ENCODE measurements around the gene PPP1R37.

PPP1R37 gene

DNA sequence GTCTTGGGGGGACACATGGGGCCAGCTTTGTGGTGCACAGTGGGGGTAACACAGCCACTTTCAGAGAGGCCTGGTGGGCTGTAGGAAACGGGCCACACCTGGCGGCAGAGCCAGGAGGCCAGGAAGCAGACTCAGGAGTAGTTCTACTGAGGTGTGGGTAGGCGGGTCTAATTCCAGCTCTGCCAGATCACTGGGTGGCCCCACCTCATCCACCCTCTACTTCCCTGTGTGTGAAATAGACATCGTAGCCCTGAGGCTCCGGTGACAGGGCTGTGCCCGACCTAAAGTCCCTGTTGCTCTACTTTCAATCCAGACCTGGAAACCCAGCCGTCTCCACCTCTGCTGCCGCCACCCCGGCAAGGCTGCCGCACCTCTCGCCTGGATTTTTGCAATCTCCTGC, 63.8 kb downstream of the PPP1R37 start:
- DNase-seq = no peak

DNA sequence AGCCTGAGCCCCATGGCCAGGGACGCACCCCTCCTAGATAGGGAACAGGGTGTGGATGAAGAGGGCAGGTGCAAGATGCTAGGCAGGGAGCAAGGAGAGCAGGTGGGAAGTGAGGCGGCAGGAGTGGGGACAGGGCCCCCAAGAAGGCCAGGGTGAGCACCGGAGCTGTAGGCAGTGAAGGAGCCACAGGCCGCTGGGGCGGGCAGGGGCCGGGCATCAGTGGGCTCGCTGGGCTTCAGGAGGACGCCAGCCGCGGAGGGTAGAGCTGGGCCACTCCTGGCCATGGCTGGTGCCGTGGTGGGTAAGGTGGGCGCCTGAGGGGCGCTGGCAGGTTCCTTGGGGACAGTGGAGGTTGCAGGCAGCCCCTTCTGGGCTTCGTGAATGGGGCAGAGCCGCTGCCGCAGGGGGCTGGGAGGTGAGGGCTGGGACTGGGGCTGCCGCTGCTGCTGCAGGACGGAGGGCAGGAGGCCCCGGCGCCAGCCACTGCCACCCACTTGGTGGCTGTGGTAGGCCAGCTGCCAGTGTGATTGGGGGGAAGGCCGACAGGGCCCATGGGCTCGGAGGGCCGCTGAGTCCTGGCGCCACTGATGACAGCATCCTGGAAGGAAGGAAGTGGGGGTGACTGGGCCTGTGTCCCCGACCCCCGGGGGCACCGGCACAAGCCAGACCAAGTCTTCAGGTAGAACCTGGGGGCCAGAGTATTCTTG, 65.7 kb downstream of the PPP1R37 start:
- DNase-seq = no peak

DNA sequence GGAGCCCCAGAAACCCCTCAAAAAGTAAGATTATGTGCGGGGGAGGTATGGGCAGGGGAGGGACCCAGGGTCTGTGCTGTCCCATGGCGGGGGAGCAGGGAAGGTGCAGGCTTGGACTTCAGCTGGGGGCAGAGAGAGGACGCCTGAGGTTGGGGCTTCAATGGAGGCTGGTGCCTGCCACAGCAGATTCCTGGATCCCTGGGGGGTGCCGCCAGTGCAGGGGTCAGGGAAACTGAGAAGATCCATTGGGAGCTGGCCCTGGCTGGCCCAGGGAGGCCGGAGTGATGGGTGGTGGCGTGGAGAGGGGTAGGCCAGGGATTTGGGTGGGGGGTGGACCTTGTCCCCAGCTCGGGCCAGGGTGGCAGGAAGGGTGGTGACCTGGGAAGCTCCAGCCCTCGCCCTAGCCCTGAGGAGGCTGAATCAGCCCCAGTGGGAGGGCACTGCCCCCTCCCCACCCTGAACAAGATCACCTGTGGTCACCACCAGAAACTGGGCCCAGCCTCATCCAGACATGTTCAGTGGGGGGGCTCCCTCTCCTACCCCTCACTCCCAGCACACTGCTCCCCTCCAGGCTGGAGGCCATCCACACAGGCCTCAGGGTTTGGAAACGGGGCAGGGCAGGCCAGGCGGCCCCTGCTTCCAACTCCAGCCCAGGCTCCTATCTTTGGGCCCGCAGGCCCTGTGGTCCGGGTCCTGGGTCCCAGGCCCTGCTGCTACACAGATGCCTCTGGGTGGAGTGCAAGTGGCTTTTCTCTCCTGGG, 66.4 kb downstream of the PPP1R37 start:
- DNase-seq = no peak

DNA sequence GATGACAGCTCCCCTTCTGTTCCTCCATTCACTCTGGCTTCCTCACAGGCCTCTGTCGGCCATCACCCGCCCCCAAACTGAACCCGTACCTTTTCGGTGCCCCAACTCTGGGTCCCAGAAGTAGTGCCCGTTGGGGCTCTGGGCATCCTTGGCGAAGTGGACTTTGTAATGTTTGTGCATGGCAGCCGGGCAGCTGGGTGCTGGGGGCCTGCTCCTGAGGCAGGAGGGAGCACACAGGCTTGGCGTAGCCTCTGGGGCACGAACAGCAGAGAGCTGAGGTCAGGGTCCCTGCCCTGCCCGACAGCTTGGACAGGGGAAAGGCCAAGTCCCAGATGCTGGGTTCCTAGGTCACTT, 67.0 kb downstream of the PPP1R37 start:
- DNase-seq = no peak

DNA sequence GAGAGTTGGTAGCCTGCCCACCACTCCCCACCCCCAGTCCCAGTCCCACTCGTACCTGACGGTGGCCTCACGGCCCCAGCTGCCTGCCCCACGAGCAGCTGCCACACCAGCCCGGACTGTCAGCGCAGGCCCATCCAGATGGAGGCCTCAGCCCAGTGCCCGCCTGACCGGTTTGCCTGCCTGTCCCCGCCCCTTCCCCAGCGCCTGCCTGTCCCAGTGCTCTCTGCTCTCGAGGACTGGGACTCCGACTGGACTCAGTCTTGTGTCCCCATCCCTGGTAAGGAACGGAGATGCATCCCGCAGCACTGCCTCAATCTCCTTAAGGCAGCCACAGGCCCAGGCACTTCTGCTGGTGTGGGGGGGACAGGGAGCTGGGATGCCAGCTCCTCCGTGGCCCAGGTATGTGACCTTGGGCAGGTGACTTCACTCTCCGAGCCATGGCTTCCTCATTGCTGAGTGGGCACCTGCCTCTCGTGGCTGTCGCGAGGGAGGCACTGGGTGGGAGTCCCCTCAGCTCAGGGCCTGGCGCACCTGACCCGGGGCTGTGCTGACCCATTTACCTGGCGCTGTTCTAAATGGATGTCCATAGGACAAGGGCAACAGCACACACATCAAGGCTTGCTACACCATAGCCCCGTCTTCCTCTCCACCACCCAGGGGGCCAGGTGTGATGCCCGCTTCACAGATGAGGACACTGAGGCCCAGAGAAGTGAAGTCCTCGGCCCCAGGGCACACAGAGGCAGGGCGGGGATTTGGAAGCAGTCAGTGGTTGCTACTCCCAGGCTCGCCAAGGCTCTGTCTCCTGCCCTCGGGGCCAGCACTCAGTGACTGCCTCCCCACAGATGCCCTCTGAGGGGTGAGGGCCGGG, 68.1 kb downstream of the PPP1R37 start, which contains the start of gene NKPD1:
NKPD1 (minus strand) TSS at position 113 of the 868 bp plus-strand sequence. CDS start 832 bp downstream, outside the sequence.
- no peak for DNase-seq

DNA sequence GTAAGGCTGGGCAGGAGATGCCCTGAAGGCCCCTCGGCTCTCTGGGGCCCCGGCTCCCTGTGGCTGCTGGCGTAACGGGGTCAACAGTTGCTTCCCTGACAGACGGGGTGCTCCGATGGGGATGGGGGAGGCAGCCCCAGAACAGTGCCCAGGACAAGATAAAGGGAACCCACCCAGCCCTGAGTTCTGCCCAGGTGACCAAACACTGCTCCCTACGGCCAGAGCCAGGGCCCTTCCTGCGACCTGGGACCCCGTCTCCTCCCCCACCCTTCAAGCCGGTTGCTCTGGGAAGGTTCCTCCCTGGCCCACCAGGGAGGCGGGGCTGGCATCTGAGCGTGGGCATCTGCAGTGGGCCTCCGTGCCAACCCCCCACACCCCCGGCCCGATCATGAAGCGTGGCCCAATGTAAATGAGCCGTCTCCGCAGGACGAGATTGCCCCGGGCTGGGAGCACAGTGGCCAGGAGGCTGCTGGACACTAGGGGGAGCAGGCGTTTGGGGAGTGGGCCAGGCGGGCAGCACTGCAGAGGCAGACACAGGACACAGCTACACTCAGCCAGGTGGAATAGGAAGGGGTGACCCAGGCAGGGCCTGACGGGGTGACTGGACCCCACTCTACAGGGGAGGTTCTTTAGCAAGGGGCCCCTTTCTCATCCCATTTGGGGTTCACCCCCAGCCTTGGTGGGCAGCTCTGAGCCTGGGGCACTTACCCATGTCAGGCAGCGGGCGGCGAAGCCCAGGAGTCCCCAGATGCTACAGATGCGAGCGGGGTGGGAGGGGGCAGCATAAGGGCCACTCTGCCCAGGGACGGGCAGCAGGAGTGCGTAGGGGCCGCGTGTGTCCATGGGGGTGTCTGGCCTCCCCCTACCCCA, 69.0 kb downstream of the PPP1R37 start:
- DNase-seq = no peak

DNA sequence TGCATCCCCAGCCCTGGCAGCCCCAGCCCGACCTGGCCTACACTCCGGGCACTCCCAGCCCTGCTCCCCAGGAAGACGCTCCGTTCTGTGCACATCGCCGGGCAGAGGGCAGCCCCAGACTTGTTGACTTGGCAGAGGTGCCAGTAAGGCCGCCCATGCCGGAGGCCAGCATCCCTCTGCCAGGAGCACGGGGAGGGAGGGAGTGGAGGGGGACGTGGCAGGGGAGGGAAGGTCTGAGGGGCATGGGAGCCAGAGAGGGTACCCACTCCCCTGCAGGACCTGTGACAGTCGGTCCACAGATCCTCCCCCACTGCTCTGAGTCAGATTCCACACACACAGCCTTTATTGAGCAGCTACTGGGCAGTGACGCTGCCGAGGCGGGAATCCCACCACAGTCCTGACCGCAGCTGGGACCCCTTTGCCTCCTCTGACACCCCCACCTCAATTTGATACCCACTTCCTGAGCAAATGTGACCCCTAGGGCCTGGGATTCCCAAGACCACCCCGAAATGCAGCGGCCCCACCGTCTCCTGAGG, 69.7 kb downstream of the PPP1R37 start:
- DNase-seq = no peak

DNA sequence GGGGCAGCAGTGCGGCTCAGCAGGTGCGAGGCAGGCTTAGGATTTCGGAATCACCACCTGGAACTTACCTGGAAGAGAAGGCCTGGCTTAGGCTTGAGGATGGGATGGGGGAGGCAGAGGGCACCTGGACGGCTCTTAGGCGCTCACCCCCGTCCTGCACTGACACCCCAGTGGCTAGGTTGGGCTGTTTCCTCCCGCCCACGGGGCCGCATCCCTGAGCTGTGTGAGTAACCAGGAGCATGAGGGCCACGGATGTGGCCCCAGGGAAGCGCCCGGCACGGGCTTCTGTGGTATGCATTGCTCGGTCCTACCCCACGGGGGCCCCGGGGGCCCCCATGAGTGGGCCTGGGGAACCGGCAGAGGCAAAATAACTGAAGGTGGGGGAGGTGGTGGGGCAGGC, 70.2 kb downstream of the PPP1R37 start:
- no peak for DNase-seq

DNA sequence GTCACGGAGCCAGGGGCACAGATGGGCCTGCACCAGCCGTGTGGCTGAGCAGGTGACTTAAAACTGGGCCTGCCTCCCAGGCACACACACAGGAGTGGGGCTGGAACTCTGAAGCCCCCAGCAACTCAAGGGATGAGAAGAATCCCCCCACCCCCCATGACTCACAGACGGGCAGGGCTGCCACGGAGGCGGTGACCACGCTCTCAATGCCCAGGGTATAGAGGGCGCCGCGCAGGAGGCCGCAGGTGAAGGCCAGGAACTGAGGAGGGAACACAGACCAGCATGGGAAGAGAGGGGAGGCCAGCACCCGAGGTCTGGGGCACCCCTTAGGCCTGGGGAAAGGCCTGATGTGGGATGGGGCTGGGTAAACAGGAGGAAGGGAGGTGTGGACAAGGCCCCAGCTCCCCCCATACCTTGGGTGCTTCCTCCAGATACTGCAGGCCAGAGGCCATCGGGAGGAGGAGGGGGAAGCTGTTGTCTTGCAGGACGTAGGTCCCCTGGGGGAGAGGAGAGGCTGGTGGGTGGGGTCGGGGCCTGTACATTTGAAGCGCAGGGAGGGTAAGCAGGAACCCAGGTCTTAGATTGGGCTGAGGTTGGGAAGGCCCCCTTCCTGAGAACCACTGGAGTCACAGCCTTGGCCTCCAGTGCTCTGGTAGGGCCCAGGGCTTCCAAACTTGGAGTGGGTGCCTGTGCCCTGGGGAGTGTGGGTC, 70.9 kb downstream of the PPP1R37 start:
- DNase-seq = no peak

DNA sequence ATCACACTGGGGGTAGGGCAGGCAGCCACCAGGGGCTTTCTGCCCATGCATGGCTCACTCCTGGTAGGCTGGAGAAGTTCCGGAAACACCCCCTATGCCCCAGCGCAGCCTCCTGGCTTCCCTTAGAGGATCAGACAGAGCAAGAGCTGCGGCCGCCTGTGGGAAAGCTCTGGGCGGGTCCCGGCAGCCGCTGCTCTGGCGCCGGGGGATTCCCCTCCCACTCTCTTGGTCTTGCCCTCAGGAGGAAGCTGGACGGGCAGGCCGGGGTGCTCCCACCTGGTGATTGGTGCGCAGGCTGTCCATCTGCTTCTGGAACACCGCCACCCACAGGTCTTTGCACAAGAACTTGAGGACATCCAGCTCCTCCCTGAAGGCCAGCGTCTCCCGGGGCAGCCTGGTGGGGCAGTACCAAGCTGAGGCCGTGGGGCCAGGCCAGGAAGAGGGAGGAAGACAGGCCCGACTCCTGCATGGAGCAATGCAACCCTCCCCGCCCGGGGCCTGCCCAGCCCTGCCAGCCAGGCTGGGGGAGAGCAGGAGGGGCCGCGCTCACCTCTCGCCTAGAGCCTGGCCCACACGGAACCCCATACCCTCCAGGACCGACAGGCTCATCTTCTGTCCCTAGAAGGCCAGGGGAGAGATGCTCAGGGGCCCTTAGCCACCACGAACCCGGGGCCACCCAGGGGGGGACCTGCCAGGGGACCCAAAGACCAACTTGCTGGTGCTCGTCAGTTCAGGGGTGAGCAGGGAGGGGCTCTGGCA, 71.8 kb downstream of the PPP1R37 start:
- DNase-seq = no peak

DNA sequence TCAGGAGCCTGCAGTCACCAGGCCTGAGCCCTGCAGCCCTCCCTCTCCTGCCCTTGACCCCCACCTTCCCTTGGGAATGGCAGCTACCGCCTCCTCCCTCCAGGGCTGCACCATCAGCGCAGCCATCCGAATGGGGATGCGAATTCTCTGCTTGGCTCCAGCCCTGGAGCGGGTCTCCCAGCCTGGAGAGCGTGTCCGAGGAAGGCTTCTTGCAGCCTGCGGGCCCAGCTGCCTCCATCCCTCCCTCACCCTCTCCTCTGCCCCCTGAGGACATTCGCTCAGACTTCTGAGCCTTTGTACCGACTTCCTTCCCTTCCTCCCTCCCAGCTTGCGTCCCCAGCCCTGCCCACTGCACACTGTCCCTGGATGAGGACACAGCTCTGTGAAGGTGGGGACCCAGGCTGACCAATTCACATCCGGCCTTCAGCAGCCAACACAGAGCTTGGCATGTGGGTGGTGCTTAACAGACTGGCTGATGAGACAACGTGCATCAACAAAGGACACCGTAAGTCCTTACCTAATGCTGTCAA, 73.8 kb downstream of the PPP1R37 start:
- no peak for DNase-seq

DNA sequence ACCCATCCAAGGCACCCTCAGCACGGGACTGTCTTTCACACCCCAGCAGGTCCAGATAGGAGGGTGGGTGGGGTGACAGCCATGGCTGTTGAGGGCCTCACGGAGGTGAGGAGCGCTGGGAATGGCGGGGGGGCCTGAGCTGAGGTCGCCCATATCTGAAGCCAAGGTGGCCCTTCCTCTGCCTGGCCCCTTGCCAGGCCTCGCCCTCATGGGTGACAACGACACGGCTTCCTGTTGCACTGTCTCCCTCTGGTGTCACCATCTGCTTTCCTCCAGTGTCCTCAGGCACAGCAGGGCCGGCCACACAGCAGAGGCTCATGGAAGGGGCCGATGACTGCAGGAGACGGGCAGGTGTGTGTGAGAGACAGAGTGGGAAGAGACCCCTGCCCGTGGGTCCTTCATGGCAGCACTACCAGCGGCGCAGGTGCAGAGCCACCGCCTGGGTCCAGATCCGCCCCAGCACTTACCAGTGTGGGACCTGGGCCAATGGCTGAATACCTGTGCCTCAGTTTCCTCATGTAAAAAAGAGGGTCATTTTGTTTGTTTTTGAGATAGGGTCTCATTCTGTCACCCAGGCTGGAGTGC, 75.9 kb downstream of the PPP1R37 start:
- no peak for DNase-seq

DNA sequence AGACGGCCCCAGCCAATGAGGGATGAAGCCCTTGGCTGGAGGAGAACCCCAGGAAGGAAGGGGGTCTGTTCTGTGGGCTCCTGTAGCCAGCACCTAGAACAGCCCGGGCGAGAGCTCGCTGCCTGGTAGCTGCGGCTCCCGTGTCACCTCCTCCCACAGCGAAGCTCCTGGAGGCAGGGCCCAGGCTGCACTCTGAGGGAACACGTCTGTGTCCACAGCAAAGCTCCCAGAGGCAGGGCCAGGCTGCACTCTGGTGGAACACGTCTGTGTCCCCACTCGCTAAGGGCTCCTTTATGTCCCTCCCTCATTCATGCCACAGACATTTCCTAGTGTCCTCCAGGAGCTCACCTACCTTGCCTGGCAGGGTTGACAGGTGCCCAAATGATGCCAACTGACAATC, 76.6 kb downstream of the PPP1R37 start:
- DNase-seq = no peak

DNA sequence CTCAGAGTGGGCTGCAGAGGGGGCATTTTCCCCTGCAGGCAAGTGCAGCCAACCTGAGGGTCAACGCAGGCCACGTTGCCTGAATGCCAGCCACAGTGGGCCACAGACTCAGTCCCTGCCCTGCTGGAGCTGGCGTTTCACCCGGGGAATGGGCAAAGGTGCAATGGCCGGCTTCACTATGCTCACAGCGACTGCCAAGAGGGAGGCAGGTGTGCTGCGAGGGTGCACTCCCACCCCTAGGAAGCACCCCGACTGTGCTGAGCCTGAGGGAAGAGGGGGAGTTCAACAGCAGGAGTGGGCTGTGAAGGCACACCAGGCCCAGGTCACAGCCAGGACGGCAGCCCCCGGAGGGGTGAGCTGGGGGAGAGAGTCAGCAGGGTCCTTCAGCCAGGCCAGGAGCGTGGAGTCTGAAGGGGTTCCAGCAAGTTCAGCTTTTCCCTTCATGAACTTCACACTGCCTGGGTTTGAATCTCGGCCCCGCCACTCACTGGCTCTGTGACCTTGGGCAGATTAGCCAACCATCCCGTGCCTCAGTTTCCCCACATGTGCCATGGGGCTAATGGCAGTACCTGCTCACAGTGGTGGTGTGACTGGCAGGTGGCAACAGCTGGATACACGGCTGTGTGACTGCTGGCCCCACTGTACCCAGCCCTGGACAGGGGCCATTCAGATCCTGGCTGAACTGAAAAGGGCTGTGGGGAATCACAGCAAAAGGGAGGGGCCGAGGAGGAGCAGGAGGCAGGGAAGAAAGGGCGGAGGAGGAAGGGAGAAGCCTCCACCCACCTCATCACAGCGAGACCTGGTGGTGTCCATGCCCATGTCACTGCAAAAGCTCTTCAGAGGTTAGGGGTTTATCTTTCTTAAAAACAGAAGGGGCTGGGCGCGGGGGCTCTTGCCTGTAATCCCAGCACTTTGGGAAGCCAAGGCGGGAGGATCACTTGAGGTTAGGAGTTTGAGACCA, 77.4 kb downstream of the PPP1R37 start:
- no peak for DNase-seq

DNA sequence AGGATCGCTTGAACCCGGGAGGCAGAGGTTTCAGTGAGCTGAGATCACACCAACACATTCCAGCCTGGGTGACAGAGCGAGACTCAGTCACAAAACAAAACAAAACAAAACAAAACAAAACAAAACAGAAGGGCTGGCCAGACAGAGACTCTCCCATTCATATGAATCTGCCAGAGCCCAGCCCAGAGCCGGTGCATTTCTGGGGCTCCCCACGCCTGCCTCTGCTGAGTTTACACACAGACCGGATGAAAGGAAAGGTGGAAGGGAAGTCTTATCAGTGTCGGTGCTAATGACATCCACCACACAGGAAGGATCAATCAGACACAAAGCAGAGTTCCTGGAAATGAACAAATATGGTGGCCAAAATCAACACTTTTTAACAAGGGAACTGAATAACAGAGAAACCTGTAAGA, 78.2 kb downstream of the PPP1R37 start:
- DNase-seq = no peak

DNA sequence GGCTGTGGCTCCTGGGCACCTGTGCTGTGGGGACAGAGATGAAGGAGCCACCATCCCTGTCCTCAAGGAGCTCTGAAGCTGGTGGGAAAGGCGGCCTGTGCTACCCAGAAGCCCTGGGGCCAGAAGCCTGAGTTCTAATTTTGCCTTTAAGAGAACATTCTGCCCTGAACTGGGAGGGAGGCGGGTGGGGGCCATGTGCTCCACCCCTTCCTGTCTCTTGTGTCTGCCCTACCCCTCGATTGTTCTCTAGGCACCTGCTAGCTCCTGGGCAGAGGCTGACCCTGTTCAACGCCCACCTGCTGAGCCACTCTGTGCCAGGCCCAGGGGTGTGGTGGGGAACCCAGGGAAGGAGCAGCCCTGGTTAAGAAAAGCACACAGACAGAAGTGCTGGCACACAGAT, 79.2 kb downstream of the PPP1R37 start:
- DNase-seq = no peak

DNA sequence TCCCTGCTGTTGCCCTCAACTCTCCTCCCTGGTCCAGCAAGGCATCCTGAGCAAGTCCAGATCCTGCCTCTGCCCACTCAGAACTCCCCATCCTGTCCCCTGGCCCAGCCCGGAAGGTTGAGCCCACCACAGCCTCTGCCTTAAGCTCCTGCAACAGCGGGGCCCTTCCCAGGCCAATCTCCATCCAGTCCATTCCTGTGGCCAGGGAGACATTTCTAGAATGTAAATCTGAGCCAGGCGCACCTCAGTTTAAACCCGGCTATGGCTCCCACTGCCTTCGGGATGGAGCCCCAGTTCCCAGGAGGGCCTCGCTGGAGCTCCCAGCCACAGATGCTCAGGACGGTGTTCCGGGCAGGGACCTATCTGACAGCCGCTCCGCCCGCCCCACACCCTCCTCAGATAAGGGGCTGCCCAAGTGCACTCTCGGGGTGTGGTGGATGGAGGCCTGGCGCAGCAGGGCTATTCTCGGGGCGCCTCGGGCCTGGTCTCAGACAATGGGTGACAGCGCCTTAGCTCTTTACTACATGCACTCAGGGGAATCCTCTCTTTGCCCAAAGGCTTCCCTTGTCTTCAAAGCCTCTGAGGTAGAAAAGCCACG, 79.7 kb downstream of the PPP1R37 start:
- no peak for DNase-seq

DNA sequence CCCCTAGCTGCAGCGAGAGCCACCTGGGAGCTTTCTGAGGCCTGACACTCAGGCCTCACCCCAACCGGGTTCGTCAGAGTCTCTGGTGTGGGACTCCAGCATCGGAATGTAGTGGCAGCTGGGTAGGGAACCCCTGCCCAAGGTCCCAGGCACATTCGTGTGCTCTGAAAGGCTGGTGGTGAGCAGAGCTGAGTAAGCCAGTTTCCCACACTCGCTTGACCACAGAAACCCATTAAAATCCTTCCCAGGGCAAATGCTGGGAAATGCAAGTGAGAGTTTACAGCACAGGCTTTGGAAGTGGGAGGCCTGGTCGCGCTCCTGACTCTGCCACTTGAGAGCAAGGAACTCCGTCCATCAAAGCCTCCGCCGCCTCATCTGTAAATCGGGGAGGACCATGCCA, 80.8 kb downstream of the PPP1R37 start:
- no peak for DNase-seq

Data from SIG-M5 (cell line).